Urothelium cell line (cell line): Measurements from ENCODE around the gene SIK2.
A peak's percentile ranks its signal among the peaks of the same experiment; 100 is the strongest.
"Not testable (repeated sequence)": the region's sequence is repeated elsewhere in the genome, so short reads cannot be mapped to it uniquely, and the experiment has no call there.

Source experiments
- DNase-seq: peaks from one replicate; pipeline ENCODE4 v3.0.0; 2011; ENCODE audit warnings: low spot score, mixed read lengths
- FAIRE-seq: peaks from 2 replicates; lab custom pipeline; 2011; peaks lifted over from hg19 to GRCh38; lab: Jason Lieb, UNC

Gene SIK2

DNA sequence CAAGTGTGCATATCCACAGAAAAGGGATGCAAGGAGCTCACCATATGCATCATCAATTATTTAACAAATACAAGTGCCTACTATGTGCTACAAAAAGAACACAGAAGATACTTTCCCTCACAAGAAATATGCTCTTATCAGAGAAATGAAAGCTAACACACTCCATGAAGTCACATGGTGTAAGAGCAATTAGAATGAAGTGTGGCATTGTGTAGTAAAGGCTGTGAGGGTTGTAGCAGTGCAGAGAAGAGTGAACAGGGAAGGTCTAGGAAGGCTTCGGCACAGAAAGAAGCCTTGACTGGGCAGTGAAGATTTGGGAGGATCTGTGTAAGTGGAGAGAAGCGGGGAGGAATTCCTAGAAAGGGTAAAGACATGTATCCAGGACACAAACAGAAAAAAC lies 141.5 kb downstream of the SIK2 start:
- DNase-seq (no peak), FAIRE-seq (no peak)

DNA sequence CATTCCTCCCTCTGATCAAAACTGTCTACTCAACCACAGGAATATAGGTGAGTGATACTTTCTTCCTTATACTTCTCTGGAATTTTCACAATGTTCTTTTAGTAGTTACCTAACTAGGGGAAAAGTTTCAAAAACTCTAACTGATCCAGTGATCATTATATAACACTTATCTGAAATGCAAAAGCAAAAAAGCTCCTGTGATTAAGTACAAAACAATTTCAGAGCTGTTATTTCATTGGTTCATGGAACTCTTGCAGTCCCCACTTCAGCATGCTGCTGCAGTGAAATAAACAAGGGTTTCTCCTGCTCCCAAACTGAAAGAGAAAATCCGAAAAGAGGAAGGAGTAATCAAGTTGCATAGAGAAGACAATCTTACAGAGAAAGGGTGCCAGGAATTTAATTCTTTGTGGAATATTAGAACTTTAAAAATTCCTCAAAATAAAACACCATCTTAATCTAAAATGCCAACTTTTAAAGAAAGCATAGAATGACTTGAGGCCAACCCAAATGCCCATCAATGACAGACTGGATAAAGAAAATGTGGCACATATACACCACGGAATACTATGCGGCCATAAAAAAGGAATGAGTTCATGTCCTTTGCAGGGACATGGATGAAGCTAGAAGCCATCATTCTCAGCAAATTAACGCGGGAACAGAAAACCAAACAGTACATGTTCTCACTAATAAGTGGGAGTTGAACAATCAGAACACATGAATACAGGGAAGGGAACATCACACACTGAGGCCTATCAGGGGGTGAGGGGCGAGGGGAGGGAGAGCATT lies 143.7 kb downstream of the SIK2 start:
- FAIRE-seq (no peak), DNase-seq (no peak)

DNA sequence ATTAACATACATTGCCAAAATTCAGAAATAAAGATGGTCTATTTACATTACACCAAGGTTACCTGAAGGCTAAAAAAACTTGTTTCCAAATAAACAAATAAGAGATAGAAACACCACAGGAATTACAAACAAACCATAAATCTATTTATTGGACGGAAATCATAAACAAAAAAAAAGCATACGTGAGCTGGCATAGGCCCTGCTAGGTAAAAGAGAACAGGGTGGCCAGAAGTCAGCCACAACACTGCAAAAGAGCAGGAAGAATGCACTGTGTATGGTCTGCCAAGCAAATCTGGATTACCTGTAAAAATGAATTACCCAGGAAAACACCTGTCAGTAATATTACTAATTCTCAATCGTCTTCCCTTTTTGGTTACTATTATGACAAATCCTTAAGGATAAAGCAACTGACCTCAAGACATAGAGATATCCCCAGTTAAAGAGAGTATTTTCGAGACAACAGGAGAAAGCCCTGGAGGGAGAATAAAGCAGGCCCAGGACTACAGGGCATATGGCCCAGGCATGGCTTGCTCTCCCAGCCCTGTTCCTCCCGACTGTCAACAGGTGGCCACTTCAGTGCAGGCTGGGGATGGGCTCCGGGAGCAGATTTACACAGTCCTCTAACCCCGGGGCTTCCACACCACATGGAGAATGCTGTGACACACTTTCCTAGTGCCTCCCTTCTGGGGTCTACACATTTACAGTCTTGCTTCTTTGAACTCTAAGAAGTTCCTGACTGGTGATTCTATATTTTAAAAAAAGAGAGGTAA lies 146.0 kb downstream of the SIK2 start:
- DNase-seq, result no peak

DNA sequence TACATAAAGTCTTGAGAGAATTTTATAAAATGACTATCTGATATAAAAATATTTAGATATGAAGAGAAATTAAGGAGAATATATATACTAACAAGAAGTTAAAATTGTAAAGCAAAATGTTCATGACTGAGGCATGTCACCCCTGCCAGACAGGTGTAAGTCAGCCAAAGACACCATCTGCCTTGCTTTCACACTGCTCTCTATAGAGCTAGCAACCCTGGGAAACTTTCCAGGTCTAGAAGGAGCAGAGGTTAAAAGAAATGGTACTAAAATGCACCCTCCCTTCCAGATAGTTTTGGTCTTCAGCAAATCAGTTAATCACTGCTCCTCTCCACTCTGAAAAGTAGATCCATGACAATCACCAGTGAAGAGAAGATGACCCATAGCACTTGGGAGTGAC lies 147.4 kb downstream of the SIK2 start:
- DNase-seq, result no peak
- FAIRE-seq, result peak; percentile 56

More for the DNA sequence above, 146.0 kb downstream of the SIK2 start:
- no peak for FAIRE-seq

DNA sequence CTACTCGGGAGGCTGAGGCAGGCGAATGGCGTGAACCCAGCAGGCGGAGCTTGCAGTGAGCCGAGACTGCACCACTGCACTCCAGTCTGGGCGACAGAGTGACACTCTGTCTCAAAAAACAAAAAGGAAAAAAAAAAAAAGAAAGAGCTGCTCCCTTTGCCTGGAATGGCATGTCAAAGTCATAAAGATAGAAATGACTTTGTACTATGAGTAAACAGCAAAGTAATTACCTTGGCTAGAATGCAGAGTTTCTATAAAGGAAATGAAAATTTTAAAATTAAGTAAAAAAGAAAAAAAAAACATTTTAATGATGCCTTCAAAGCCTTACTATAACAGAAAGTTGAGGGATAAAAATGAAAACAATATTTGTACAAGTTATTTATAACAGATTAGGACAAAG lies 153.8 kb downstream of the SIK2 start:
- DNase-seq, result no peak
- FAIRE-seq, result no peak

DNA sequence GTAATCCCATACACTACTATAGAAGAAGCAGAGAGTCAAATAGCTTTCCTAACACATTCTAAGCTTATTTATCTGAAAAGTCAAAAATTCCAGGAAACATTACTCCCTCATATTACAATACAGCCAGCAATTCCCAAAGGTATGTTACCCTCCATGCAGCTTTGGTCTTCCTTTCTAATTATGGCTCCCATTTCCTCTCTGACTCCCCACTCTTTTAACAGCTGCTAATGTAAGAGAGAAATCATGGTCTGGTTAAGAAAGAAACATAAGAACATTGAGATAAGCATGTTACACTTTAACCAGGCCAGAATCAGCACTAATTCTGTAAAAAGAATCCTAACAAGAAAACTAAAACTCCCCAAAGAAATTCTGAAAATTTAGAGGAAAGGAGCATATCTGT lies 157.1 kb downstream of the SIK2 start:
- FAIRE-seq (no peak), DNase-seq (no peak)

DNA sequence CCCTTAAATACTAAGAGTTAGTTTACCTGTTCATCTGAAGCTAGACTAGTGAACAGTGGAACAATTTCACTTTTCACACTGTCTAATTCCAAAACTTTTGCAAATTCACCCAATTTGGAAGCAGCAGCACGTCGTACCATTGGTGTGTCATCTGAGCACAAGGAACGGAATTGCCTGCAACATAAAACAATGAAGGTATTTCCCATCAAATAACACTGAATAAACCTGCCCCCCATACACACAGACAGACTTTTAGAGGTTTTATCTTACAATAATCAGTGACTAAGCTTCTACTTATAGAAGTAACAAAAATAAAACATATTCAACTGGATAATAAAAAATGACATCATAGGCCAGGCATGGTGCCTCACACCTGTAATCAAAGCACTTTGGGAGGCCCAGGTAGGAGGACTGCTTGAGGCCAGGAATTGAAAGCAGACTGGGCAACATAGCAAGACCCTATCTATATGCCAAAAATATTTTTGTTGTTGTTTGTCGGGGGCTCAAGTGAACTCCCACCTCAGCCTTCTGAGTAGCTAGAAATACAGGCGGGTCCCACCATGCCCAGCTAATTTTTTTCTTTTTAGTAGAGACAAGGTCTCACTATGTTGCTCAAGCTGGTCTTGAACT lies 157.6 kb downstream of the SIK2 start:
- FAIRE-seq (no peak), DNase-seq (no peak)

DNA sequence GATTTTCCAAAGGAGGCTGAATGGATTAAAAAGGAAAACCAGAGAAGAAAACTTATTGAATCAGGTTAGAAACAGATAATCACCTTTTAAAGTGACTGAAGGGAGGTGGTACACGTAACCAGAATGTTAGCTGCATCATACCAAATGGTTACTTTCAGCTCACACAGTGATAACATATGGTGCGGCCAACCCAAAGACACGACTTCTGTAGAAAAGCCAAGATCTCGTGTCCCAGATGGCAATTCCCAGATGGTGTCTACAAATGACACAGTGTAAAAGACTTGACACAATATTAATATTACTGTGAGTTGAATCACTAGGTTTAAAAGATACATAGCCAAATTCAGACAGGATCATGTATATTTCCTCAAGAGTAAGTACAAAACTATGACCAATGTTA lies 158.8 kb downstream of the SIK2 start:
- no peak for FAIRE-seq
- no peak for DNase-seq

DNA sequence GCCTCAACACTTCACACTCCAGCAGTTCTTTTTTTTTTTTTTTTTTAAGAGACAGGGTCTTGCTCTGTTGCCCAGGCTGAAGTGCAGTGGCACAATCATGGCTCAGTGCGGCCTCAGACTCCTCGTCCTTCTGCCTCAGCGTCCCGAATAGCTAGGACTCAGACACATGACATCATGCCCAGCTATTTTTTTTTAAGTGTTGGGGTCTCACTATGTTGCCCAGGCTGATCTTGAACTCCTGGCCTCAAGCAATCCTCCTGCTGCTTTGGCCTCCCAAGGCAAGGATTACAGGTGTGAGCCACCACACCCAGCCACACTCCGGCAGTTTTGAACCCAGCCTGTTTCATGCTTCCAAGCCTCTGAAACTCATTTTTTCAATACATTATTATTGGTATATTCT lies 160.3 kb downstream of the SIK2 start:
- FAIRE-seq (no peak), DNase-seq (no peak)

DNA sequence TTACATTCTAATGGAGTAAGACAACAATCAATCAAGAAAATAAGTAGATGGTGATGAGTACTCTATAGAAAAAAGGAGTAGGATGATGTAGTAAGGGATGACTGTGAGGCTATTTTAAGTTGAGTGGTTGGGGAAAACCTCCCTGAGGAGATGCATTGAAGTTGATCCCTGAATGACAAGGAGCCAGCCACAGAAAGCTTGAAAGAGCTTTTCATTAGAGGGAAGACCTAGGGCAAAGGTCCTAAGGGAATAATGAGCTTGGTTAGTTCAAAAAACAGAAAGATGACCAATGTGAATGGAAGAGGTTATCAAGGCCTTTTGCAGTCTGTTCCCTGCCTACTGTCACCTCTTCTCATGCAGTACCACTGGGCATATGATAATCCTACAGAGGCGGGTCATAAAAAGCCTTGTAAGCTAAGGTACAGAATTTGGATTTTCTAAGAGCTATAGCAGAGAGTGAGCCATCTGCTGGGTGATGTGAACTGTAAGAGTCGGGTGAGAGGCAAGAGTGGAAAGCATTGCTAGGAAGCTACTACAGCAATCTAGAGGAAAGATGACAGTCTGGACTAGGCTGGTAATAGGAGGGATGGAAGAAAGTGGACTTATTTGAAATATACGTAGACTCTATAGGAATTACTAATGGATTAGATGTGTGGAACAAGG lies 160.9 kb downstream of the SIK2 start:
- no peak for DNase-seq
- FAIRE-seq, result no peak

DNA sequence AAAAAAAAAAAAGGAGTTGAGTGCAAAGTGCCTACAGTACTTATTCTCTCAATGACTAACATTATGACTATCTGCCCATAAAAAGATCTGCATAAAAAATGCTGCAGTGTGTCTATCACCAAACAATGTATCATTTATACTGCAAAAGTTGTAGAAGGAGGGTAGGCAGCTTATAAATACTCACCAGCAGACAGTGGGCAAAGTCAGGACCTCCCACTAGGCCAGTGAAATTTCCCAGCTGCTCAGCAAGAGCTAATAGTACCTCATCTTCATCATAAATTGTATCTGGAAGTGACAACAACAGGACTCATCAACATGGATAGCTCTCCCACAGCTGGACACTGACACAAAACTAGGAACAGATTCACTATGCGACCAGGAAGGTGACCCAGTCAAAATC lies 162.4 kb downstream of the SIK2 start:
- peak; percentile 20 for FAIRE-seq
- DNase-seq, result no peak

DNA sequence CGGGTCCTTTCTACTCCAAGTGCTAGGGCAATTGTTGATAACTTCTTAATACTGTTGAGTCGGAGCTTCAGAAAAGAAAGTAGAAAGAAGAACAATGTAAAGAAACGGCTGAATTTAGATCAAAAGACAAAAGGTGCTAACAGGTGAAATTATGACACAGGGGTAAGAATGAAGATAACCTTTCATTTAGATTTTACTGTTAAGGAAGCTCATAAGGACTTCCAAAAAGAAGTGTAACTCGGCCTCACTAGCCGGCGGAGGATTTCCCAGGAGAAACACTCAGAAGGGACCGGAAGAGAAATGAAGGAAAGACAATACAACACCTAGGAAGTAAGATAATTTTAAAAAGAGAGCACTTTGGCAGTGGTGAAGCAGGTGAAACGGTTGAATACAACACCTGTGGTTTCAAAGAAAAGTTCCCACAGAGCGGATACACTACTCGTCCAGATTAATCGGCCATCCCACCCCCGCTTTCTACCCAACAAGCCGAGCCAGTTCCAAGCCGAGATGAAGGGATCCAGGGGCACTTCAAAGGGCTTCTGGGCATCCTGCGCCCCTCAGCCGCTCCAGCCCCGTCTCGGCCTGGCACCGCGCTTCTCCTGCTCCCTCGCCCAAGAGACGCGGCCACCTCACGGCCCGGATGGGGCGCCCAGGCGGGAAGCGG lies 163.2 kb downstream of the SIK2 start:
- DNase-seq, result no peak
- FAIRE-seq, result no peak

DNA sequence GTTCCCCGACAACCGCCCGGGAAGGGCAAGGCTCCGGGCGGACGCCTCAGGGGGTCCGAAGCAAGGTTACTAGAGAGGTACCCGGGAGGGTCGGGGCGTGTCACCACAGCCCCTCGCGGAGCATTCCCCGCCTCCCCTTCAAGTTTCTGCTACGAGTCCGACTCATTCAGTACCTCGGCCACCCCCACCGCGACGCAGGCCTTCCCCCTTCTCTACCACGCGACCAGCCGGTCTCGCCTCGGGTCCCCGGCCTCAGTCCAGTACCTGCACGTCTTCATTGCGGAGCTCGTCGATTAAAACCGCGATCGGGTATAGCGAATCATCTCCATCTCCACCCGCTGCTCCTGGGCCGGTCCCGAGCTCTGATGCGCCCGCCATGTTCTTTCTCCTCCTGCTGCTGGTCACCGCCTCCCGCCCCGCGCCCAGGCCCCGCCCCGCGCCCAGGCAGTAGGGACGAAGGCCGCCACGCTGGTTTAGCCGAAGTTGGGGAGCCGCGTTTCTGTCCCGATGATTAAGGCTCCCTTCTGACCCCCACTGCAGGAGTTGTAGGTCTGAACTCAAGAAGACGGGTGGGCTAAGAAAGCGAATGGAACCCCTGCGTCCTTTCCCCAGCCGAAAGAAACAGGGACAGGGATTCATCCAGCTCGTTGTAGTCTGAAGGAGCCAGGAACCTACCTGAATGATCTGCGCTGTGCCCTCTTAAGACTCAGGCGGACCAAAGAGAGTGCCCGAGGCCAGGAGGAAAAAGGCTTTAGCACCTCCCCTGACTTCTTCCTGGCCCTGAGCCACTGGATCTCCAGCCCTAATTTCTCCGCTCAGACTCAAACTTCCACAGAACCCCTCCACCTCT lies 164.0 kb downstream of the SIK2 start, which contains the start of gene PPP2R1B:
TSS of gene PPP2R1B (minus strand) at position 406 of the 850 bp plus-strand sequence. CDS start at position 378, 28 bp downstream.
- FAIRE-seq (no peak), DNase-seq (peak; percentile 98)

DNA sequence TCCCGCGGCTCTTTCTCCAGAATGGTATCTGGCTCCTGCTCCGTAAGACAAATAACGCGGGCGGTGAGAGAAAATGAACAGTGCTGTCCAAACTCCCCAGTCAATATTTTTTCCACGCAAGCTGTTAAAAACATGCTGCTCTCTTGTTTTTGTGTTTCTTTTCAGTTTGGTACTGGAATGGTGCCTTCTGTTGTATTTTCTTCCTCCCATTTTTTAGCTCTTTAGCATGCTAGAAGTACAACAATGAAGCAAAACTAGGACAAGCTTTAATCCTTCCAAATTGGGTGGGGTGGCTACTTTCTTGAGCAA lies 164.5 kb downstream of the SIK2 start:
- peak; percentile 20 for DNase-seq
- FAIRE-seq, result no peak

DNA sequence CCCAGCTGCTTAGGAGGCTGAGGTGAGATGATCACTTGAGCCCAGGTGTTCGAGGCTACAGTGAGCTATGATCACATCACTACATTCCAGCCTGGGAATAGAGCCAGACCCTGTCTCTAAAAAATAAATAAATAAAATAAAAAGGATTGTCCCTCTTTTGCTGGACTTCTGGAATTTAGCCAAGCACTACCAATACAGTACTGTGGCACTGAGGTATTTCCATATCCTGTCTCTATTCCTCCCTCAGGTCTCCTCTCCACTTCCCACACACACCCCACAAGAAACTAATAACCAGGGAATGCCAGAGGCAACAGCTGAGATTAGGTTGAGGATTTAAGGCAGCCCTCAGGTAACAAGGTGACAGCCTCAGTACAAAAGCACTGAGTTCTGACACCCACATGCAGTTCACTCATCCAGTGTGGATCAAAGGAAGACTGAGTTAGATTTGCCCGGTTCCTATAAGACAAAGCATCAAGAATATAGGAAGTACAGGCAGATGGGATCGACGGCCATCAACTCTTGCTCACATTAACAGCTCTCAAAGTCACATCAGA lies 168.4 kb downstream of the SIK2 start:
- no peak for FAIRE-seq
- peak; percentile 31 for DNase-seq

DNA sequence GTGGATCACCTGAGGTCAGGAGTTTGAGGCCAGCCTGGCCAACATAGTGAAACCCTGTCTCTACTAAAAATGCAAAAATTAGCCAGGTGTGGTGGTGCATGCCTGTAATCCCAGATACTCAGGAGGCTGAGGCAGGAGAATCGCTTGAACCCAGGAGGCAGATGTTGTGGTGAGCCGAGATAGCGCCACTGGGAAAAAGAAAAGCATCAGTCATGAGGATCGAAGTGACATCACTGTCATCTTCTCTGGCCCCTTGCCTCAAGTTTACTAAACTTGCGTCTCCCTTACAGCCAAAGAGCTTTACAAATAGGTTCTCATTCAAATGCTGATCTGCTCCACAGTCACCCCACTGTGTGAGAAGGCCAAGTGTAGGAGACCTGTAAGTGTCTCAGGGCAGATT lies 169.0 kb downstream of the SIK2 start:
- not testable (repeated sequence) for DNase-seq

DNA sequence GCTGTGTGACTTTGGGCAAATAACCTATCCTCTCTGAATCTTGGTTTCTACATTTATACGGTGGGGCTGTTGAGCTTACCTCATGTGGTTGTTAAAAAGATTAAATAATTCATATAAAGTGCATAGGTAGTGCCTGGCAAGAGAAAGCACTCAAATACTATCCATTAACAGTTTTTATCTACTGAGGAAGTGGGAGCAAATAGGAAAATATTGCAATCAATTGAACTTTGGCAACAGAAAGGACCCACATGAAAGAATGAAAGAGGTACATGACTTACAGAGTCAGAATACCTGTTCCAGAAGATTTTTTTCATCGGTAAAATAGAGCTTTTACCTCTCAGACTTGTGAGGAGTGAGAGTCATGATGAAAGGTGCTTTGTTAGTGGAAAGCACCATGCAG lies 170.3 kb downstream of the SIK2 start:
- FAIRE-seq (no peak), DNase-seq (no peak)

More for the DNA sequence above, 169.0 kb downstream of the SIK2 start:
- not testable (repeated sequence) for FAIRE-seq

DNA sequence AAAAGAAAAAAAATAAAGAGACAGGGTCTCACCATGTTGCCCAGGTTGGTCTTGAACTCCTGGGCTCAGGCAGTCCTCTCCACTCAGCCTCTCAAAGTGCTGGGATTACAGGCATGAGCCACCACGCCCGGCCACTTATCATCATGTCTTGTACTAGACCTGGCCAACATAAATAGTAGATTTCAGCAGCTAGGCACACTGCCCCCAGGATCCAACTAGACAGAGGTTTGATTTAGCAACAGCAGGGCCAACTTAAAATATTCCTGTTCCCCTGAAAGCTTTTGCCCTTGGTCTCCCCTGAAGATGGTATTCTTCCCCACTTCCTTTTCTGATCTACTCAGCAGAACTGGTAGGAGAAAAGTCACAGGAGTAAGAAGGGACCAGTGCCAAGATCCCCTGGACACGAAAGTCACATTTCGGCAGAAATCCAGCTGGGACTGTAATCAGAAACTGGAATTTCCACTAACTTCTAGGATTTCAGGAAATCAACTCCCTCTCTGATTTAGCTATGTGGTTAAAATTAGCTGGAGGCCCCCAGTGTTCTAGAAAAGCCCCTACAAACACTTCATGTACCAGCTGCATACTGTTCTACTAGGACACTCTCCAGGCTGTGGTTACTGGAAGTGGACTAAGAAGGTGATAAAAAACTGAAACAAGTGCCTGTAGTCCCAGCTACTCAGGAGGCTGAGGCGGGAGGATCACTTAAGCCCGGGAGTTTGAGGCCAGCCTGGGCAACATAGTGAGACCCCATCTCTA lies 172.9 kb downstream of the SIK2 start:
- no peak for DNase-seq

More for the DNA sequence above, 172.9 kb downstream of the SIK2 start:
- no peak for FAIRE-seq
